ENCODE measurements around the gene CUX1. TPM values are rescaled to one million over a fixed set of nuclear protein-coding genes. Genes with fewer than 3 reads are reported as not detected.
"Not testable (repeated sequence)": the region's sequence is repeated elsewhere in the genome, so short reads cannot be mapped to it uniquely, and the experiment has no call there.

The CUX1 gene
- total RNA-seq, 4 donors from 2014 or later = 40.0 to 55.9 (median 47.3) TPM

DNA sequence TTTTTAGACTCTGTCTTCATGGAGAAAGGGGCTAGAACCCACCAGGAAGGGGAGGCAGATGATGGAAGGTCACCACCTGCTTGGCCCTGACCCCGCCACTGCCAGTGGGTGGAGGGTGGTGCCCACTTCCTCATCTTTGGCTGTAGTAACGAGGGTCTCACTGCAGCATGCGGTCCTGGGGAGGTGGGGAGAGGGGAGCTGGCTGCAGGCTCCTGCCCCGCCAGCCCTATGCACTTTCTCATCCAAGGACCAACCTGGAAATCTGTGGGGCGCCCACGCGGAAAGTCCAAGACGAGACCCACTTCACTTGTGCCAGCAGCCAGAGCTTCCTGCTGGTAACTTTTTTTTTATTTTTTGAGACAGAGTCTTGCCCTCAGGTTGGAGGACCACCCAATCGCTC lies 101.0 kb downstream of the CUX1 start:
- H3K27me3 ChIP-seq = no peaks in the 10 kb centered on the region
- H3K27ac ChIP-seq = no peak overlapping the region
- TF ChIP-seq, protein P1, sequence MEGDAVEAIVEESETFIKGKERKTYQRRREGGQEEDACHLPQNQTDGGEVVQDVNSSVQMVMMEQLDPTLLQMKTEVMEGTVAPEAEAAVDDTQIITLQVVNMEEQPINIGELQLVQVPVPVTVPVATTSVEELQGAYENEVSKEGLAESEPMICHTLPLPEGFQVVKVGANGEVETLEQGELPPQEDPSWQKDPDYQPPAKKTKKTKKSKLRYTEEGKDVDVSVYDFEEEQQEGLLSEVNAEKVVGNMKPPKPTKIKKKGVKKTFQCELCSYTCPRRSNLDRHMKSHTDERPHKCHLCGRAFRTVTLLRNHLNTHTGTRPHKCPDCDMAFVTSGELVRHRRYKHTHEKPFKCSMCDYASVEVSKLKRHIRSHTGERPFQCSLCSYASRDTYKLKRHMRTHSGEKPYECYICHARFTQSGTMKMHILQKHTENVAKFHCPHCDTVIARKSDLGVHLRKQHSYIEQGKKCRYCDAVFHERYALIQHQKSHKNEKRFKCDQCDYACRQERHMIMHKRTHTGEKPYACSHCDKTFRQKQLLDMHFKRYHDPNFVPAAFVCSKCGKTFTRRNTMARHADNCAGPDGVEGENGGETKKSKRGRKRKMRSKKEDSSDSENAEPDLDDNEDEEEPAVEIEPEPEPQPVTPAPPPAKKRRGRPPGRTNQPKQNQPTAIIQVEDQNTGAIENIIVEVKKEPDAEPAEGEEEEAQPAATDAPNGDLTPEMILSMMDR (IDR thresholded peaks at IDR 0.05) = no peak
- no peak for TF ChIP-seq POLR2A (IDR thresholded peaks at IDR 0.05)
- H3K4me3 ChIP-seq = no peak overlapping the region
- no peaks in the 10 kb centered on the region for H3K9me3 ChIP-seq
- peaks cover 0 to 42% (median 6%) of the 10 kb centered on the region in 3 donors for H3K36me3 ChIP-seq
- peaks cover 0 to 7% (median 2%) of the 10 kb centered on the region in 3 donors for H3K4me1 ChIP-seq
- intact Hi-C loops (cut with DNase I) = no loop called here
- no peak for DNase-seq
- WGBS, 2 donors = 95 to 96% methylated on average over 5 to 7 of the region's 9 CpGs

GRCh38 chr7:101919363-101920115 lies 102.1 kb downstream of the CUX1 start:
- TF ChIP-seq, protein P1 (IDR thresholded peaks at IDR 0.05) = no peak
- TF ChIP-seq POLR2A (IDR thresholded peaks at IDR 0.05) = no peak
- 87 to 90% methylated on average over 10 to 13 of the region's 24 CpGs for WGBS, 2 donors

GRCh38 chr7:101921061-101921460 lies 103.6 kb downstream of the CUX1 start:
- intact Hi-C loops (cut with DNase I) = no loop called here
- Histone ChIP-seq H3K27ac (no peak overlapping the region), H3K27me3 (no peaks in the 10 kb centered on the region), H3K4me3 (no peak overlapping the region), H3K9me3 (no peaks in the 10 kb centered on the region), H3K4me1 (peaks cover 0 to 9% (median 0%) of the 10 kb centered on the region in 3 donors), H3K36me3 (peaks cover 0 to 38% (median 6%) of the 10 kb centered on the region in 3 donors)
- TF ChIP-seq POLR2A (IDR thresholded peaks at IDR 0.05) = no peak
- TF ChIP-seq, protein P1 (IDR thresholded peaks at IDR 0.05) = no peak
- DNase-seq = no peak
- WGBS, 2 donors = 94 to 99% methylated on average over 11 of the region's 11 CpGs

More at GRCh38 chr7:101919363-101920115, 102.1 kb downstream of the CUX1 start:
- peaks cover 0 to 9% (median 0%) of the 10 kb centered on the region in 3 donors for H3K4me1 ChIP-seq
- DNase-seq = no peak
- H3K4me3 ChIP-seq = no peak overlapping the region
- H3K9me3 ChIP-seq = no peaks in the 10 kb centered on the region
- peaks cover 0 to 42% (median 6%) of the 10 kb centered on the region in 3 donors for H3K36me3 ChIP-seq
- intact Hi-C loops (cut with DNase I) = no loop called here
- no peaks in the 10 kb centered on the region for H3K27me3 ChIP-seq
- H3K27ac ChIP-seq = no peak overlapping the region

DNA sequence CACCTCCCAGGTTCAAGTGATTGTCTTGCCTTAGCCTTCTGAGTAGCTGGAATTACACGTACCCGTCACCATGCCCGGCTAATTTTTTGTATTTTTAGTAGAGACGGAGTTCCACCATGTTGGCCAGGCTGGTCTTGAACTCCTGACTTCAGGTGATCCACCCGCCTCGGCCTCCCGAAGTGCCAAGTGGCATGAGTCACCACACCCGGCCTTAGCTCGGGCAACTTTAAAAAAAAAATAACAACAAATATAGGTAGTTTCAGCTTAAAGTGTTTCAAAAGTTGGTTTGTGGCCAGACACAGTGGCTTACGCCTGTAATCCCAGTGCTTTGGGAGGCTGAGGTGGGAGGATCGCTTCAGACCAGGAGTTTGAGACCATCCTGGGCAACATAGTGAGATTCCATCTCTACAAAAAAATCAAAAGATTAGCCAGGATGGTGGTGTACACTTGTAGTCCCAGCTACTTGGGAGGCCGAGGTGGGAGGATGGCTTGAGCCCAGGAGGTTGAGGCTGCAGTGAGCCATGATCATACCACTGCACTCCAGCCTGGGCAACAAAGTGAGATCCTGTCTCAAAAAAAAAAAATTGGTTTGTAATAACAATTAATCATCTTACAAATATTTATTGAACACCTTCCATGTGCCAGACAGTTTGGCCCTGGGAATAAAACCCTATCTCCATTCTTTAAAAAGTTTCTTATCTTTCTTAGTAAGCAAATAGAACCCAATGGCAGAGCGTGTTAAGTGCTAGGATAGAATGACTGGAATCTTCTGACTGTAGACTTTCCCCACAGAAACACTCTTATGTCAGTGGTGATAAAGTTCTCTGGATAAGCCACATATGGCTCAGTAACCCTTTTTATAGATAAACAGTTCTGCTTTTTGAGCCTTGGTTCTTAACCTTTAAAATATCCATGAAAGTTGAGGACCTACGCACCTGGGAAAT lies 104.4 kb downstream of the CUX1 start:
- 90 to 92% methylated on average over 14 of the region's 14 CpGs for WGBS, 2 donors
- H3K9me3 ChIP-seq; H3K27me3 ChIP-seq; DNase-seq; intact Hi-C loops (cut with DNase I); H3K4me3 ChIP-seq; H3K4me1 ChIP-seq: not testable (repeated sequence)
- Histone ChIP-seq H3K27ac (peak overlapping the region in 1 of 4 donors; percentile 28), H3K36me3 (peaks cover 0 to 30% (median 6%) of the 10 kb centered on the region in 3 donors)

DNA sequence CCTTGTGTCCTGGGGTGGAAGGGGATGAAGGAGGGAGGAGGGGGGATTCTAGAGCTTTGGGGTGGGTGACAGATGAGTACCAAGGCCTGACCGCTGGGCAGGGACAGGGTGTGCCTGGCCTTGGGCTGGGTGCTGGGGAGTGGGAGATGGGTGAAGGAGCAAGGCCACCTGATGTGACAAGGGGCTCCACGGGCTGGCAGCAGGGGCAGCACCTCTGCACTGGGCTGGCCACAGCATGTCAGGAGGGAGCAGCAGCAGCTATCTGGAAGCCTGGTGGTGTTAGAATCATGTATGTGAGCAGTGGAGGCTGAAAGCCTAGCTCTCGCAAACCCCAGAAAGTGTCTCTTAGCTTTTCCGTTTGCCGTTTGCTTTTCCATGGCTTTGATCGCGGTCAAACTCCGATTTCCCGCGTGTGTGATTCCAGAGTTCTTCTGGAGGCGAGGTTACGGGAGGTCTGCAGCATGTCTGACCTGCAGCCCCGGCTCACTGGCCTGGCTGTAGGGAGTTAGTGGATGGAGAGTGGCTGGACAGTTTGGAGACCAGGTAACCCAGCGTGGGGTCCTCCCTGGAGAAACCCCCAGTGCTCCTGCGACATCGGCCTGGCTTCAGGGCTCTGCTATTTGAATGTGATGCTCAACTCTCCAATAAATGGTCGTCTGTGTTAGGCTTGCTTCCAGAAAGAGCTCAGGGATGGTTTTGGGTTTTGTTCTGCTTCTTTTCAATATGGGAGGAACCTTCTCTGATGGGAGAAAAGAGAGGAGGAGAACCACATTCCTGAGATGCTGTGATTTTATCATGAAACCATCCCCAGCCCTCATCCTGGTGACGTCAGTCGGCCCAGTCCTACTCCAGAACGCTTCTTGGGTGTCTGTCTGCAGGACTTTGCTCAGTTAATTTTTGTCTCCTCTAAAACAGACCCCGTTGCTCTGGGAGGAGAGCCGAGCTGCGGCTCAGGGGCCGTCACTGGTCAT lies 105.5 kb downstream of the CUX1 start:
- peaks cover 0 to 9% (median 0%) of the 10 kb centered on the region in 3 donors for H3K4me1 ChIP-seq
- H3K27ac ChIP-seq = peak overlapping the region in 2 of 4 donors; percentile 36 to 44
- H3K36me3 ChIP-seq = peaks cover 0 to 19% (median 6%) of the 10 kb centered on the region in 3 donors
- no peaks in the 10 kb centered on the region for H3K27me3 ChIP-seq
- no peak for DNase-seq
- no peak overlapping the region for H3K4me3 ChIP-seq
- H3K9me3 ChIP-seq = no peaks in the 10 kb centered on the region
- no peak for TF ChIP-seq POLR2A (IDR thresholded peaks at IDR 0.05)
- TF ChIP-seq, protein P1 (IDR thresholded peaks at IDR 0.05) = no peak
- intact Hi-C loops (cut with DNase I) = no loop called here
- WGBS, 2 donors = 84 to 88% methylated on average over 13 to 16 of the region's 24 CpGs

All from esophagus squamous epithelium (tissue), 5 donors.